ENCODE data around the gene DDX28. TPM values are rescaled to one million over a fixed set of nuclear protein-coding genes. Genes with fewer than 3 reads are reported as not detected.

The DDX28 gene
- polyA plus RNA-seq, 1 donor from 2014 or later: 13.9 TPM

DNA sequence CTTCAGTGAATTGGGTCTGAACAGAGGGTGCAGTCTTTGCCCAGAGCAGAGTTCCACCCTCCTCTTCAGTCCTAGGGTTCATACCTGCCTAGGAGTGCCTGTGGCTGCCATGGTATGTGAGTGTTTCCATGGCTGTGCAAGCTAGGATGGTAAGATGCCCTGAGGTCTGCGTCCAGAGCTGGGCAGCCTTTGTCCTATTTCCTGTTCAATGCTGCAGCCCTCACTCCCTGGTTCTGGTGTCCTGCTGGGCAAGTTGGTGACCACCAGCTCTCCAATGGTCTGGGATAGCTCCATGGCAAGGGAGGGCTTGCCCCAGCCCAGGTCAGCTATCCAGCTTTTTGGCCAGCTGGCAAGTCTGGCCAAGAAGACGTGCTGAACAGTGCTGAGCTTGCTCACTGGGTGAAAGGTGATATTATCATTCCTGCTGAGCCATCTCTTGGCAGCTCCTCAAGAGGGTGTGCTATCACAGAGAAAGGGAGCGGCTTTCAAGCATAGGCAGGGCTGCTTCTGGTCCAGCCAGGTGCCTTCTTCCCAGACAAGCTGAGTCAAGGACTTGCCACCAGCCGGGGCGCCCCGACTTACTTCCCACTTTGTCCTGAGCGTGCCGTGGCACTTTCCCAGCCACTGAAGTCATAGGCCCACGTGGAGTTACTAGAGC is 49.1 kb upstream of the DDX28 start:
- no peak overlapping the region for H3K4me2 ChIP-seq (ENCODE audit: low read length)
- H3K36me3 ChIP-seq (ENCODE audit: insufficient read depth, low read length): peaks cover 5% of the 10 kb centered on the region
- no peaks in the 10 kb centered on the region for H3K9me2 ChIP-seq (ENCODE audit: insufficient read depth, low read length)
- TF ChIP-seq MXI1 (conservative IDR thresholded peaks at IDR 0.05; ENCODE audit: poor library complexity, severe bottlenecking): no peak
- no peak for TF ChIP-seq RAD21 (conservative IDR thresholded peaks at IDR 0.05)
- TF ChIP-seq EP300 (conservative IDR thresholded peaks at IDR 0.05; ENCODE audit: poor library complexity, severe bottlenecking): no peak
- no peak for TF ChIP-seq SMC3 (conservative IDR thresholded peaks at IDR 0.05; ENCODE audit: poor library complexity)
- TF ChIP-seq, protein P1, sequence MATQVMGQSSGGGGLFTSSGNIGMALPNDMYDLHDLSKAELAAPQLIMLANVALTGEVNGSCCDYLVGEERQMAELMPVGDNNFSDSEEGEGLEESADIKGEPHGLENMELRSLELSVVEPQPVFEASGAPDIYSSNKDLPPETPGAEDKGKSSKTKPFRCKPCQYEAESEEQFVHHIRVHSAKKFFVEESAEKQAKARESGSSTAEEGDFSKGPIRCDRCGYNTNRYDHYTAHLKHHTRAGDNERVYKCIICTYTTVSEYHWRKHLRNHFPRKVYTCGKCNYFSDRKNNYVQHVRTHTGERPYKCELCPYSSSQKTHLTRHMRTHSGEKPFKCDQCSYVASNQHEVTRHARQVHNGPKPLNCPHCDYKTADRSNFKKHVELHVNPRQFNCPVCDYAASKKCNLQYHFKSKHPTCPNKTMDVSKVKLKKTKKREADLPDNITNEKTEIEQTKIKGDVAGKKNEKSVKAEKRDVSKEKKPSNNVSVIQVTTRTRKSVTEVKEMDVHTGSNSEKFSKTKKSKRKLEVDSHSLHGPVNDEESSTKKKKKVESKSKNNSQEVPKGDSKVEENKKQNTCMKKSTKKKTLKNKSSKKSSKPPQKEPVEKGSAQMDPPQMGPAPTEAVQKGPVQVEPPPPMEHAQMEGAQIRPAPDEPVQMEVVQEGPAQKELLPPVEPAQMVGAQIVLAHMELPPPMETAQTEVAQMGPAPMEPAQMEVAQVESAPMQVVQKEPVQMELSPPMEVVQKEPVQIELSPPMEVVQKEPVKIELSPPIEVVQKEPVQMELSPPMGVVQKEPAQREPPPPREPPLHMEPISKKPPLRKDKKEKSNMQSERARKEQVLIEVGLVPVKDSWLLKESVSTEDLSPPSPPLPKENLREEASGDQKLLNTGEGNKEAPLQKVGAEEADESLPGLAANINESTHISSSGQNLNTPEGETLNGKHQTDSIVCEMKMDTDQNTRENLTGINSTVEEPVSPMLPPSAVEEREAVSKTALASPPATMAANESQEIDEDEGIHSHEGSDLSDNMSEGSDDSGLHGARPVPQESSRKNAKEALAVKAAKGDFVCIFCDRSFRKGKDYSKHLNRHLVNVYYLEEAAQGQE (IDR thresholded peaks at IDR 0.05; ENCODE audit: borderline replicate concordance): no peak
- no peak for TF ChIP-seq POLR2AphosphoS5 (IDR thresholded peaks at IDR 0.05)
- no peak for TF ChIP-seq TAF1 (IDR thresholded peaks at IDR 0.05; ENCODE audit: low read depth)
- no peak for TF ChIP-seq EZH2 (IDR thresholded peaks at IDR 0.05; ENCODE audit: borderline replicate concordance, insufficient read depth, low read length, poor library complexity, severe bottlenecking)
- H4K20me1 ChIP-seq (ENCODE audit: insufficient read depth): no peaks in the 10 kb centered on the region
- H3K79me2 ChIP-seq (replicated peaks; ENCODE audit: insufficient read depth, low read length): no peaks in the 10 kb centered on the region
- H3K4me3 ChIP-seq (ENCODE audit: low read length): no peak overlapping the region
- no peak overlapping the region for H3K9ac ChIP-seq (ENCODE audit: low read length)
- H3K27ac ChIP-seq (ENCODE audit: low read length): no peak overlapping the region
- no peaks in the 10 kb centered on the region for H3F3A ChIP-seq (ENCODE audit: insufficient read depth, low read length, poor library complexity, severe bottlenecking)
- H3K9me3 ChIP-seq (ENCODE audit: low read length): no peaks in the 10 kb centered on the region
- no peaks in the 10 kb centered on the region for H3K27me3 ChIP-seq (ENCODE audit: insufficient read depth, low read depth, low read length)
- no peak overlapping the region for H2AFZ ChIP-seq (ENCODE audit: low read depth, low read length)

- no peak overlapping the region for H3K4me3 ChIP-seq (ENCODE audit: low read length)
- H2AFZ ChIP-seq (ENCODE audit: low read depth, low read length): no peak overlapping the region
- no peak for TF ChIP-seq CTCF (IDR thresholded peaks at IDR 0.05; ENCODE audit: poor library complexity, severe bottlenecking)
- TF ChIP-seq TAF1 (IDR thresholded peaks at IDR 0.05; ENCODE audit: low read depth): no peak
- TF ChIP-seq, protein P1 (IDR thresholded peaks at IDR 0.05; ENCODE audit: borderline replicate concordance): no peak
- TF ChIP-seq POLR2AphosphoS5 (IDR thresholded peaks at IDR 0.05): no peak
- TF ChIP-seq RAD21 (conservative IDR thresholded peaks at IDR 0.05): no peak
- TF ChIP-seq SMC3 (conservative IDR thresholded peaks at IDR 0.05; ENCODE audit: poor library complexity): no peak
- TF ChIP-seq EZH2 (IDR thresholded peaks at IDR 0.05; ENCODE audit: borderline replicate concordance, insufficient read depth, low read length, poor library complexity, severe bottlenecking): no peak
- TF ChIP-seq MXI1 (conservative IDR thresholded peaks at IDR 0.05; ENCODE audit: poor library complexity, severe bottlenecking): no peak
- TF ChIP-seq EP300 (conservative IDR thresholded peaks at IDR 0.05; ENCODE audit: poor library complexity, severe bottlenecking): no peak
- no peak overlapping the region for H3K9ac ChIP-seq (ENCODE audit: low read length)
- no peak overlapping the region for H3K27ac ChIP-seq (ENCODE audit: low read length)
- H4K20me1 ChIP-seq (ENCODE audit: insufficient read depth): no peaks in the 10 kb centered on the region
- no peaks in the 10 kb centered on the region for H3K9me2 ChIP-seq (ENCODE audit: insufficient read depth, low read length)
- H3K79me2 ChIP-seq (replicated peaks; ENCODE audit: insufficient read depth, low read length): no peaks in the 10 kb centered on the region
- H3K9me3 ChIP-seq (ENCODE audit: low read length): no peaks in the 10 kb centered on the region
- H3K4me2 ChIP-seq (ENCODE audit: low read length): no peak overlapping the region
- H3K27me3 ChIP-seq (ENCODE audit: insufficient read depth, low read depth, low read length): no peaks in the 10 kb centered on the region
- peaks cover 5% of the 10 kb centered on the region for H3K36me3 ChIP-seq (ENCODE audit: insufficient read depth, low read length)
- H3F3A ChIP-seq (ENCODE audit: insufficient read depth, low read length, poor library complexity, severe bottlenecking): no peaks in the 10 kb centered on the region
Observed at GRCh38 chr16:68071518-68071901, 48.5 kb upstream of the DDX28 start.

Measured in neural cell (in vitro differentiated cells).